ENCODE measurements around the gene XCL1. TPM values are rescaled to one million over a fixed set of nuclear protein-coding genes. Genes with fewer than 3 reads are reported as not detected.

XCL1 gene
- total RNA-seq, 1 experiment from 2014 or later, result not detected

GRCh38 chr1:168581817-168582572 lies 5.6 kb downstream of the XCL1 start:
- no peaks in the 10 kb centered on the region for H3K4me1 ChIP-seq (ENCODE audit: control insufficient read depth, insufficient read depth, low read length)
- POLR2A ChIA-PET, result no interaction called here
- H3K4me3 ChIP-seq (ENCODE audit: low read depth in 2 of 2, low read length in 2 of 2), result no peak overlapping the region
- H3K27ac ChIP-seq (ENCODE audit: low read length), result no peak overlapping the region
- intact Hi-C loops (cut with micrococcal nuclease; ENCODE audit: unreplicated experiment), result no loop called here
- H3K27me3 ChIP-seq (ENCODE audit: control insufficient read depth, insufficient read depth, low read length), result no peaks in the 10 kb centered on the region
- ATAC-seq (no peak), DNase-seq (ENCODE audit: low read depth, low spot score) (no peak)
- BruUV-seq (replicated peaks), result no TSS peak
- no peaks in the 10 kb centered on the region for H3K36me3 ChIP-seq (ENCODE audit: control insufficient read depth, insufficient read depth, low read length)
- no peak for TF ChIP-seq CTCF (IDR thresholded peaks at IDR 0.05)
- TF ChIP-seq REST (IDR thresholded peaks at IDR 0.05; ENCODE audit: insufficient read depth in 1 of 2, low read depth in 2 of 2, low read length in 1 of 2), result no peak
- no peak for TF ChIP-seq SIN3A (IDR thresholded peaks at IDR 0.05; ENCODE audit: borderline replicate concordance, insufficient read depth, low read depth, low read length)
- no peak for TF ChIP-seq POLR2AphosphoS5 (IDR thresholded peaks at IDR 0.05; ENCODE audit: low read depth, low read length)
- no peak for TF ChIP-seq TCF7L2 (IDR thresholded peaks at IDR 0.05; ENCODE audit: low read depth, low read length)
- CTCF ChIA-PET, result no interaction called here
- in situ Hi-C loops (cut with HindIII; ENCODE audit: low pct_unique_long_range_greater_than_20kb, low sequenced_read_pairs), result no loop called here
- no peaks in the 10 kb centered on the region for H3K9me3 ChIP-seq (ENCODE audit: control insufficient read depth, insufficient read depth, low read depth, low read length)

- DNase-seq (ENCODE audit: low read depth, low spot score) (no peak), ATAC-seq (no peak)
- no TSS peak for BruUV-seq (replicated peaks)
- POLR2A ChIA-PET, result no interaction called here
- no peaks in the 10 kb centered on the region for H3K9me3 ChIP-seq (ENCODE audit: control insufficient read depth, insufficient read depth, low read depth, low read length)
- H3K27me3 ChIP-seq (ENCODE audit: control insufficient read depth, insufficient read depth, low read length), result no peaks in the 10 kb centered on the region
- H3K4me3 ChIP-seq (ENCODE audit: low read depth in 2 of 2, low read length in 2 of 2), result no peak overlapping the region
- no peaks in the 10 kb centered on the region for H3K4me1 ChIP-seq (ENCODE audit: control insufficient read depth, insufficient read depth, low read length)
- CTCF ChIA-PET, result no interaction called here
- TF ChIP-seq CTCF (IDR thresholded peaks at IDR 0.05), result no peak
- no peak for TF ChIP-seq SIN3A (IDR thresholded peaks at IDR 0.05; ENCODE audit: borderline replicate concordance, insufficient read depth, low read depth, low read length)
- no peak for TF ChIP-seq TCF7L2 (IDR thresholded peaks at IDR 0.05; ENCODE audit: low read depth, low read length)
- no peak for TF ChIP-seq REST (IDR thresholded peaks at IDR 0.05; ENCODE audit: insufficient read depth in 1 of 2, low read depth in 2 of 2, low read length in 1 of 2)
- TF ChIP-seq POLR2AphosphoS5 (IDR thresholded peaks at IDR 0.05; ENCODE audit: low read depth, low read length), result no peak
- H3K27ac ChIP-seq (ENCODE audit: low read length), result no peak overlapping the region
- in situ Hi-C loops (cut with HindIII; ENCODE audit: low pct_unique_long_range_greater_than_20kb, low sequenced_read_pairs), result no loop called here
- no peaks in the 10 kb centered on the region for H3K36me3 ChIP-seq (ENCODE audit: control insufficient read depth, insufficient read depth, low read length)
- intact Hi-C loops (cut with micrococcal nuclease; ENCODE audit: unreplicated experiment), result no loop called here
These were observed 6.4 kb downstream of the XCL1 start for GRCh38 chr1:168582688-168583336.
